ENCODE data around the gene C1orf52. TPM values are rescaled to one million over a fixed set of nuclear protein-coding genes. Genes with fewer than 3 reads are reported as not detected.

The C1orf52 gene
- total and polyA plus RNA-seq, 2 of the 13 experiments (the other 11 are each of a cell fraction or from before 2014, with no cell fraction given): 19.4 to 27.4 TPM

- TF ChIP-seq ZNF281 (CRISPR knock-in tag; IDR thresholded peaks at IDR 0.05; ENCODE audit: borderline replicate concordance): peak; percentile 92
- peak; percentile 41; the same call in 1 of the 2 replicates for TF ChIP-seq ZNF746 (CRISPR knock-in tag; IDR thresholded peaks at IDR 0.05)
- TF ChIP-seq PRMT3 (CRISPR knock-in tag; IDR thresholded peaks at IDR 0.05; ENCODE audit: borderline replicate concordance, low read depth): no peak
- TF ChIP-seq ZNF557 (CRISPR knock-in tag; IDR thresholded peaks at IDR 0.05): no peak
- no peak for TF ChIP-seq SNRNP70 (IDR thresholded peaks at IDR 0.05; ENCODE audit: low read depth, low read length)
- no peak for TF ChIP-seq ZNF276 (CRISPR knock-in tag; IDR thresholded peaks at IDR 0.05; ENCODE audit: low read depth)
- no peak for TF ChIP-seq MAFF (IDR thresholded peaks at IDR 0.05; ENCODE audit: low read depth, low read length)
- peak; percentile 68; the same call in 1 of the 2 replicates for TF ChIP-seq DMAP1 (CRISPR knock-in tag; IDR thresholded peaks at IDR 0.05)
- TF ChIP-seq SAP130 (CRISPR knock-in tag; IDR thresholded peaks at IDR 0.05; ENCODE audit: low read depth): peak; percentile 1
- 0 out of 2 replicates have a peak, but pooled peaks have one; percentile 30 for TF ChIP-seq MTERF4 (CRISPR knock-in tag; IDR thresholded peaks at IDR 0.05)
- TF ChIP-seq ZHX1 (CRISPR knock-in tag; IDR thresholded peaks at IDR 0.05; ENCODE audit: low read depth): 0 out of 2 replicates have a peak, but pooled peaks have one; percentile 36
- TF ChIP-seq JUND (CRISPR knock-in tag; IDR thresholded peaks at IDR 0.05): no peak
- 0 out of 2 replicates have a peak, but pooled peaks have one; percentile 43 for TF ChIP-seq ZMYM2 (CRISPR knock-in tag; IDR thresholded peaks at IDR 0.05)
- peak; percentile 56; the same call in 1 of the 2 replicates for TF ChIP-seq ZSCAN31 (CRISPR knock-in tag; IDR thresholded peaks at IDR 0.05; ENCODE audit: low read depth)
- no peak for TF ChIP-seq XBP1 (CRISPR knock-in tag; IDR thresholded peaks at IDR 0.05)
- TF ChIP-seq EEA1 (CRISPR knock-in tag; IDR thresholded peaks at IDR 0.05; ENCODE audit: borderline replicate concordance): no peak
- TF ChIP-seq ZNF513 (CRISPR knock-in tag; conservative IDR thresholded peaks at IDR 0.05): no peak
- peak; percentile 67 for TF ChIP-seq SALL1 (CRISPR knock-in tag; IDR thresholded peaks at IDR 0.05)
- TF ChIP-seq POGZ (CRISPR knock-in tag; IDR thresholded peaks at IDR 0.05): no peak
- no peak for TF ChIP-seq FOXA3 (CRISPR knock-in tag; IDR thresholded peaks at IDR 0.05)
Observed at GRCh38 chr1:85201340-85202091, 57.9 kb downstream of the C1orf52 start (continued).

Measured in HepG2 (cell line).